HG03108 (cell line): ENCODE results near the gene DUSP2.
A peak's percentile ranks its signal among the peaks of the same experiment; 100 is the strongest.
"Not testable (repeated sequence)": the region's sequence is repeated elsewhere in the genome, so short reads cannot be mapped to it uniquely, and the experiment has no call there.

Experiments used
- ATAC-seq: cut with Tn5 transposase; IDR thresholded peaks from one replicate; pipeline ENCODE4 v1.9.1; 2021; ENCODE audit warnings: moderate library complexity; ENCODE audit not compliant: unreplicated experiment

The DUSP2 gene

GRCh38 chr2:96148410-96149217 lies 3.4 kb upstream of the DUSP2 start:
- peak; percentile 39 for ATAC-seq

GRCh38 chr2:96147593-96148201 lies 2.5 kb upstream of the DUSP2 start:
- ATAC-seq = no peak

- no peak for ATAC-seq
These were observed 1.8 kb upstream of the DUSP2 start for GRCh38 chr2:96146881-96147592.

GRCh38 chr2:96146153-96146880 lies 1.1 kb upstream of the DUSP2 start:
- ATAC-seq = peak; percentile 23

- no peak for ATAC-seq
These were observed 560 bp upstream of the DUSP2 start for GRCh38 chr2:96145848-96146152.

- no peak for ATAC-seq
These were observed 682 bp downstream of the DUSP2 start for GRCh38 chr2:96144481-96145035.

GRCh38 chr2:96143848-96144480 lies 1.3 kb downstream of the DUSP2 start:
- ATAC-seq = no peak

- no peak for ATAC-seq
These were observed 1.9 kb downstream of the DUSP2 start for GRCh38 chr2:96143231-96143847.

- no peak for ATAC-seq
These were observed 2.8 kb downstream of the DUSP2 start for GRCh38 chr2:96142217-96143113.

- not testable (repeated sequence) for ATAC-seq
These were observed 3.6 kb downstream of the DUSP2 start for GRCh38 chr2:96141624-96141967.

GRCh38 chr2:96140941-96141623 lies 4.2 kb downstream of the DUSP2 start:
- no peak for ATAC-seq

GRCh38 chr2:96139181-96139758 lies 6.0 kb downstream of the DUSP2 start:
- ATAC-seq = no peak

- ATAC-seq = no peak
These were observed 6.8 kb downstream of the DUSP2 start, which contains the start of gene ASTL for GRCh38 chr2:96138179-96139145. ASTL (minus strand) TSS chr2:96138502; CDS start chr2:96138436, 66 bp downstream.

GRCh38 chr2:96137321-96138178 lies 7.7 kb downstream of the DUSP2 start:
- ATAC-seq = no peak

- ATAC-seq = no peak
These were observed 9.0 kb downstream of the DUSP2 start for GRCh38 chr2:96136129-96136720.

- no peak for ATAC-seq
These were observed 9.6 kb downstream of the DUSP2 start for GRCh38 chr2:96135621-96136020.
